Neural cell (in vitro differentiated cells): ENCODE results near the gene ZNF496. TPM values are rescaled to one million over a fixed set of nuclear protein-coding genes. Genes with fewer than 3 reads are reported as not detected.
A peak's percentile ranks its signal among the peaks of the same experiment; 100 is the strongest.

ENCODE experiments used
- H2AFZ ChIP-seq: fragments of 200-600, 300-800 bp; sonication (generic), shearing (Covaris generic); 2 replicates; pipeline ENCODE4 v1.6.0; 2014; ENCODE audit warnings: low read depth, mild to moderate bottlenecking, antibody characterized with exemption, low read length, moderate library complexity
- H3F3A ChIP-seq: fragments of 200-600 bp; shearing (Covaris generic); 2 replicates; pipeline ENCODE4 v1.6.1; 2016; ENCODE audit warnings: mild to moderate bottlenecking, moderate library complexity, mixed read lengths, antibody characterized with exemption, low read length; ENCODE audit not compliant: insufficient read depth, poor library complexity, severe bottlenecking
- H3K27ac ChIP-seq: fragments of 200-600, 300-800 bp; sonication (generic), shearing (Covaris generic); 2 replicates; pipeline ENCODE4 v1.5.1; 2014; ENCODE audit warnings: mild to moderate bottlenecking, low read length, moderate library complexity
- H3K27me3 ChIP-seq: fragments of 300-800, 200-600 bp; sonication (generic), shearing (Covaris generic); 2 replicates; pipeline ENCODE4 v1.6.0; 2014; ENCODE audit warnings: mild to moderate bottlenecking, low read depth, low read length, moderate library complexity; ENCODE audit not compliant: insufficient read depth
- H3K36me3 ChIP-seq: fragments of 300-800, 200-600 bp; sonication (generic), shearing (Covaris generic); 2 replicates; pipeline ENCODE4 v1.5.1; 2014; ENCODE audit warnings: mild to moderate bottlenecking, antibody characterized with exemption, low read length, moderate library complexity; ENCODE audit not compliant: insufficient read depth
- H3K4me2 ChIP-seq: fragments of 300-800, 200-600 bp; sonication (generic), shearing (Covaris generic); 2 replicates; pipeline ENCODE4 v1.6.0; 2014; ENCODE audit warnings: mild to moderate bottlenecking, low read length
- H3K4me3 ChIP-seq: fragments of 300-800, 200-600 bp; sonication (generic), shearing (Covaris generic); 2 replicates; pipeline ENCODE4 v1.5.1; 2014; ENCODE audit warnings: mild to moderate bottlenecking, low read length, moderate library complexity
- H3K79me2 ChIP-seq: fragments of 200-600 bp; shearing (Covaris generic); replicated peaks from 2 replicates; pipeline ENCODE4 v1.6.0; 2014; ENCODE audit warnings: mild to moderate bottlenecking, low read length, moderate library complexity; ENCODE audit not compliant: insufficient read depth
- H3K9ac ChIP-seq: fragments of 300-800, 200-600 bp; sonication (generic), shearing (Covaris generic); 2 replicates; pipeline ENCODE4 v1.6.1; 2016; ENCODE audit warnings: mild to moderate bottlenecking, low read length, mixed read lengths
- H3K9me2 ChIP-seq: fragments of 200-600 bp; shearing (Covaris generic); 2 replicates; pipeline ENCODE4 v1.6.1; 2016; ENCODE audit warnings: mild to moderate bottlenecking, low read length, mixed read lengths; ENCODE audit not compliant: insufficient read depth
- H3K9me3 ChIP-seq: fragments of 200-600, 300-800 bp; sonication (generic), shearing (Covaris generic); 2 replicates; pipeline ENCODE4 v1.6.1; 2016; ENCODE audit warnings: mild to moderate bottlenecking, mixed run types, low read length, moderate library complexity, mixed read lengths
- H4K20me1 ChIP-seq: fragments of 200-600 bp; shearing (Covaris generic); 2 replicates; pipeline ENCODE4 v1.6.1; 2016; ENCODE audit warnings: mild to moderate bottlenecking, mixed run types; ENCODE audit not compliant: insufficient read depth
- EP300 ChIP-seq: fragments of 450-650 bp; conservative IDR thresholded peaks from 2 replicates; pipeline ENCODE4 v1.6.1; 2014; ENCODE audit warnings: antibody characterized with exemption, mild to moderate bottlenecking, moderate library complexity; ENCODE audit not compliant: poor library complexity, severe bottlenecking
- EZH2 ChIP-seq: fragments of 200-600, 300-800 bp; shearing (Covaris generic), sonication (generic); IDR thresholded peaks from 2 replicates; pipeline ENCODE4 v1.6.1; 2014; ENCODE audit warnings: antibody characterized with exemption, low read length, borderline replicate concordance, mild to moderate bottlenecking; ENCODE audit not compliant: insufficient read depth, poor library complexity, severe bottlenecking
- MXI1 ChIP-seq: fragments of 450-650 bp; conservative IDR thresholded peaks from 2 replicates; pipeline ENCODE4 v1.6.1; 2014; ENCODE audit warnings: antibody characterized with exemption, mild to moderate bottlenecking; ENCODE audit not compliant: poor library complexity, severe bottlenecking
- POLR2AphosphoS5 ChIP-seq: IDR thresholded peaks from 2 replicates; pipeline ENCODE4 v1.6.1; 2012
- RAD21 ChIP-seq: fragments of 450-650 bp; conservative IDR thresholded peaks from 2 replicates; pipeline ENCODE4 v1.6.1; 2014; ENCODE audit warnings: antibody characterized with exemption, mild to moderate bottlenecking, moderate library complexity
- SMC3 ChIP-seq: fragments of 450-650 bp; conservative IDR thresholded peaks from 2 replicates; pipeline ENCODE4 v1.6.1; 2014; ENCODE audit warnings: antibody characterized with exemption, mild to moderate bottlenecking, moderate library complexity; ENCODE audit not compliant: poor library complexity
- TAF1 ChIP-seq: IDR thresholded peaks from 2 replicates; pipeline ENCODE4 v1.6.1; 2012; ENCODE audit warnings: low read depth
- polyA plus RNA-seq: library from polyadenylated mRNA; depleted of rRNA; stranded (reverse); fragments of >200 nt; gene quantifications from 2 replicates; pipeline ENCODE4 v1.2.3, GENCODE V29; 2014
- TF ChIP-seq, protein P1 (sequence below): IDR thresholded peaks from 2 replicates; pipeline ENCODE4 v1.6.1; 2012; ENCODE audit warnings: borderline replicate concordance
- TF ChIP-seq, protein P2 (sequence below): fragments of 450-650 bp; IDR thresholded peaks from 2 replicates; pipeline ENCODE4 v1.5.1; 2014; ENCODE audit warnings: antibody characterized with exemption, mild to moderate bottlenecking, moderate library complexity; ENCODE audit not compliant: poor library complexity, severe bottlenecking

The ZNF496 gene
- polyA plus RNA-seq, 1 donor from 2014 or later = 25.2 TPM

DNA sequence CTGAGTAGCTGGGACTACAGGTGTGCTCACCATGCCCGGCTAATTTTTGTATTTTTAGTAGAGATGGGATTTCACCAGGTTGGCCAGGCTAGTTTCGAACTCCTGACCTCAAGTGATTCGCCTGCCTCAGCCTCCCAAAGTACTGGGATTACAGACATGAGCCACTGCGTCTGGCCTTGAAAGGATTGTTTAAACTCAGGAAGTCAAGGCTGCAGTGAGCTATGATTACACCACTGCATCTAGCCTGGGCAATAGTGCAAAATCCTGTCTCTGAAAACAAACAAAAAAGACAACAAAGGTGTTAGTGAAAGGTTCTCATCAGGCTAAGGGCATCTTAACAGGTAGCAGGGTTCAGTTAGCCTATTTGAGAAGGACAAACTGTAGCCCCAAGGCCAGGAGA is 14.2 kb upstream of the ZNF496 start:
- Histone ChIP-seq H3K27me3 (no peaks in the 10 kb centered on the region), H3K4me3 (no peak overlapping the region), H3K36me3 (no peaks in the 10 kb centered on the region), H3K9ac (no peak overlapping the region), H3K9me2 (no peaks in the 10 kb centered on the region), H3F3A (no peaks in the 10 kb centered on the region), H3K9me3 (no peaks in the 10 kb centered on the region), H2AFZ (no peak overlapping the region), H4K20me1 (no peaks in the 10 kb centered on the region), H3K79me2 (no peaks in the 10 kb centered on the region), H3K27ac (no peak overlapping the region), H3K4me2 (no peak overlapping the region)
- no peak for TF ChIP-seq POLR2AphosphoS5
- no peak for TF ChIP-seq MXI1
- TF ChIP-seq TAF1 = no peak
- TF ChIP-seq EZH2 = no peak
- TF ChIP-seq, protein P1, sequence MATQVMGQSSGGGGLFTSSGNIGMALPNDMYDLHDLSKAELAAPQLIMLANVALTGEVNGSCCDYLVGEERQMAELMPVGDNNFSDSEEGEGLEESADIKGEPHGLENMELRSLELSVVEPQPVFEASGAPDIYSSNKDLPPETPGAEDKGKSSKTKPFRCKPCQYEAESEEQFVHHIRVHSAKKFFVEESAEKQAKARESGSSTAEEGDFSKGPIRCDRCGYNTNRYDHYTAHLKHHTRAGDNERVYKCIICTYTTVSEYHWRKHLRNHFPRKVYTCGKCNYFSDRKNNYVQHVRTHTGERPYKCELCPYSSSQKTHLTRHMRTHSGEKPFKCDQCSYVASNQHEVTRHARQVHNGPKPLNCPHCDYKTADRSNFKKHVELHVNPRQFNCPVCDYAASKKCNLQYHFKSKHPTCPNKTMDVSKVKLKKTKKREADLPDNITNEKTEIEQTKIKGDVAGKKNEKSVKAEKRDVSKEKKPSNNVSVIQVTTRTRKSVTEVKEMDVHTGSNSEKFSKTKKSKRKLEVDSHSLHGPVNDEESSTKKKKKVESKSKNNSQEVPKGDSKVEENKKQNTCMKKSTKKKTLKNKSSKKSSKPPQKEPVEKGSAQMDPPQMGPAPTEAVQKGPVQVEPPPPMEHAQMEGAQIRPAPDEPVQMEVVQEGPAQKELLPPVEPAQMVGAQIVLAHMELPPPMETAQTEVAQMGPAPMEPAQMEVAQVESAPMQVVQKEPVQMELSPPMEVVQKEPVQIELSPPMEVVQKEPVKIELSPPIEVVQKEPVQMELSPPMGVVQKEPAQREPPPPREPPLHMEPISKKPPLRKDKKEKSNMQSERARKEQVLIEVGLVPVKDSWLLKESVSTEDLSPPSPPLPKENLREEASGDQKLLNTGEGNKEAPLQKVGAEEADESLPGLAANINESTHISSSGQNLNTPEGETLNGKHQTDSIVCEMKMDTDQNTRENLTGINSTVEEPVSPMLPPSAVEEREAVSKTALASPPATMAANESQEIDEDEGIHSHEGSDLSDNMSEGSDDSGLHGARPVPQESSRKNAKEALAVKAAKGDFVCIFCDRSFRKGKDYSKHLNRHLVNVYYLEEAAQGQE = no peak
- TF ChIP-seq, protein P2, sequence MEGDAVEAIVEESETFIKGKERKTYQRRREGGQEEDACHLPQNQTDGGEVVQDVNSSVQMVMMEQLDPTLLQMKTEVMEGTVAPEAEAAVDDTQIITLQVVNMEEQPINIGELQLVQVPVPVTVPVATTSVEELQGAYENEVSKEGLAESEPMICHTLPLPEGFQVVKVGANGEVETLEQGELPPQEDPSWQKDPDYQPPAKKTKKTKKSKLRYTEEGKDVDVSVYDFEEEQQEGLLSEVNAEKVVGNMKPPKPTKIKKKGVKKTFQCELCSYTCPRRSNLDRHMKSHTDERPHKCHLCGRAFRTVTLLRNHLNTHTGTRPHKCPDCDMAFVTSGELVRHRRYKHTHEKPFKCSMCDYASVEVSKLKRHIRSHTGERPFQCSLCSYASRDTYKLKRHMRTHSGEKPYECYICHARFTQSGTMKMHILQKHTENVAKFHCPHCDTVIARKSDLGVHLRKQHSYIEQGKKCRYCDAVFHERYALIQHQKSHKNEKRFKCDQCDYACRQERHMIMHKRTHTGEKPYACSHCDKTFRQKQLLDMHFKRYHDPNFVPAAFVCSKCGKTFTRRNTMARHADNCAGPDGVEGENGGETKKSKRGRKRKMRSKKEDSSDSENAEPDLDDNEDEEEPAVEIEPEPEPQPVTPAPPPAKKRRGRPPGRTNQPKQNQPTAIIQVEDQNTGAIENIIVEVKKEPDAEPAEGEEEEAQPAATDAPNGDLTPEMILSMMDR = no peak
- TF ChIP-seq RAD21 = no peak
- no peak for TF ChIP-seq SMC3
- no peak for TF ChIP-seq EP300

DNA sequence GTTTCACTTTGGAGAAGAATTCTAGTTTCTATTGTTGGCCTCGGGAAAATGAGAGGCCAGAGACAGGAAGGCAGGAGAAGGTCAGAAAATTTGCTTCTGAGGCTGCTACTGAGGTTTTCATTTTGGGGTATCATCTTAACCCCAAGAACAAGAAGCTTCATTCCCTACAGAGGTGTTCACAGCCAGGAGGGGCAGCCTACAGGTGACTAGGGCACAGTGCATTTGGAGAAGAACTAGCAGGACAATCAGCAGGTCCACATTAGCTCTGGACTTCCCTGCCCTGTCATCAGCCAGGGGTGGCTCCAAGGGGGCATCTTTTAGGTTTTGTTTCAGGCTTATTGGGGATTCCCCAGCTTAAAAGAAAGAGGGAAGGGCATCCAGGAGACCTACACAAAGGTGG is 12.1 kb upstream of the ZNF496 start:
- Histone ChIP-seq H3F3A (no peaks in the 10 kb centered on the region), H3K9me2 (no peaks in the 10 kb centered on the region), H3K9ac (no peak overlapping the region), H3K79me2 (no peaks in the 10 kb centered on the region), H3K36me3 (no peaks in the 10 kb centered on the region), H4K20me1 (no peaks in the 10 kb centered on the region), H3K27me3 (no peaks in the 10 kb centered on the region), H2AFZ (no peak overlapping the region), H3K4me2 (no peak overlapping the region), H3K27ac (peak overlapping the region; percentile 69), H3K4me3 (no peak overlapping the region), H3K9me3 (no peaks in the 10 kb centered on the region)
- no peak for TF ChIP-seq SMC3
- TF ChIP-seq, protein P2 = no peak
